Dermis microvascular lymphatic vessel endothelial cell (primary cell): ENCODE data around the gene TRIM31. TPM values are rescaled to one million over a fixed set of nuclear protein-coding genes. Genes with fewer than 3 reads are reported as not detected.
"Not testable (repeated sequence)": the region's sequence is repeated elsewhere in the genome, so short reads cannot be mapped to it uniquely, and the experiment has no call there.

Experiments
- DNase-seq, 2 donors: peaks; one replicate each; pipeline versions ENCODE4 v3.0.0 to v3.0.0-alpha.2; 2010; ENCODE audit warnings: low read depth in 2 of 2
- total RNA-seq: library from RNA; depleted of rRNA; stranded (reverse); fragments of >200 nt; gene quantifications from 2 replicates; pipeline ENCODE4 v1.2.1, GENCODE V29; 2014

TRIM31 gene
- total RNA-seq, 1 donor from 2014 or later, result not detected

GRCh38 chr6:30149858-30150550 lies 37.1 kb upstream of the TRIM31 start:
- no peak for DNase-seq

DNA sequence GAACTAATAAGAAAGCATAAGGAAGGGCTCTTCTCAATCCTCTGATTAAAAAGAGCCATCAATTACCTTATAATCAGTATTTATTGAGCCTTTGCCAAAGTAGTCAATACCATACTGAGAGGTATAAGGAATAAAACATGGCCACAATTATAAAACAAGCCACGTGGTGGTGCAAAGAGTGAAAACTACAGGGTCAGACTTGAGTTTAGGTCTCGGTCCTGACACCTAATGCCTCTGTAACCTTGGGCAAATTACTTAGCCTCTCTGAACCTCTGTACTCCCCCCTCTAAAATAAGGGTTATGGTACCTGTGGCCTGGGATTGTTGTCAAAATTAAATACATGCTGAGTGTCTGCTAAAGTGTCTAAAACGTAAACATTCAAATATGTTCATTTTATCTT lies 36.3 kb upstream of the TRIM31 start:
- DNase-seq, result no peak

DNA sequence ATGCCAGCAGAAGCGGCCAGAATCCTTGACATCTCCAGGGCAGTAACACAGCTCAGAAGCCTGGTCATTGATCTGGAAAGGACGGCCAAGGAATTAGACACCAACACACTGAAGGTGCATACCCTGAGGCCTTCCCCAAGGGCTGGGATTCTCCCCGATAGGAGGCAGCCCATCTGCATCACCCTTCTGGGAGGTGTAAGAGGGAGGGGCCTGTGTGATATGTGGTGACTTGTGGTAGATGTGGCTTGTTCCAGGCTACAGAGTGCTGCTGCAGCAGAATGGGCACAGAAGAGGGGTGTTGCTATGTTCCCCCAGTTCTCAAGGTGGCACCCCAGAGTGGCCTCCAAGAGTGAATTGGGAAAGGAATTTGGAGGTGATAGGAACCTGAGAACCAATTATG lies 34.2 kb upstream of the TRIM31 start:
- DNase-seq, result no peak

GRCh38 chr6:30145818-30146217 lies 32.9 kb upstream of the TRIM31 start:
- DNase-seq, result no peak

DNA sequence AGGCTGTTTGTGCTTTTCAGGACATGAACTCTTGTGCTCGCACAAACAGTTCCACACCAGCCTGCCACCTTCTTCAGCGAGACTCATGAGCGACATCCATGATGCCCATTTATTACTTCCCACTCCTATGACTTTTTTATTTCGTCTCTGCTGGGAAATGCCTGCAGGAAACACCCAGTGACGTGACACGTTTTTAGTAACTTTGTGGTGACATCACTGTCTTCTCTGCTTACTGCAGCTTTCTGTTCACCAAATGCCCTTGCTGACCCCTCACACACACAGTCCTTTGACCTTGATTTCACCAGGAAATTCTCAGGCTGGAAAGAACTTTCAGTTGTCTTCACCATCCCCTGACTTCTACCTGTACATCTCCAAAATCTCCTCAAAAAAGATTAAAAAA lies 31.9 kb upstream of the TRIM31 start:
- no peak for DNase-seq

GRCh38 chr6:30143780-30144179 lies 30.9 kb upstream of the TRIM31 start:
- DNase-seq, result no peak

DNA sequence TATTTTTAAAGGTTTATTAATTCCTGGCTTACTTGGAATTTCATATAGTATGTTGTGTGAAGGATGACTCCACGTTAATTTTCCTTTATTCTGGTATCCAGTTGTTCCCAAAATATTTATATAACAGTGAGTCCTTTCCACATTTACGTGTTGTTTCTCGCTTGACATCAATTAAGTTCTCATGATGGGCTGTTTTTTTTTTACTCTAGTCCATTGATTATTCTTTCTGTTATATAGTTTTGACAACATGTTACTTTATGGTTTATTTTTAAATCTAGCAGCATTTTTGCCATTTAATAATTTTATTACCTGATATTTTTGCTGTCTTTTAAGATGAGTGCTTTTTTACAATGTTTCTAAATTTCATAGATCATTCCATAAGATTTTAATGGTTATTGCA lies 29.8 kb upstream of the TRIM31 start:
- no peak for DNase-seq

DNA sequence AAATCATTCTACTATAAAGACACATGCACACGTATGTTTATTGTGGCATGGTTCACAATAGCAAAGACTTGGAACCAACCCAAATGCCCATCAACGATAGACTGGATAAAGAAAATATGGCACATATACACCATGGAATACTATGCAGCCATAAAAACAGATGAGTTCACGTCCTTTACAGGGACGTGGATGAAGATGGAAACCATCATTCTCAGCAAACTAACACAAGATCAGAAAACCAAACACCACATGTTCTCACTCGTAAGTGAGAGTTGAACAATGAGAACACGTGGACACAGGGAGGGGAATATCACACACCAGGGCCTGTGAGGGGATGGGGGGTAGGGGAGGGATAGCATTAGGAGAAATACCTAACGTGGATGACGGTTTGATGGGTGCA lies 27.4 kb upstream of the TRIM31 start:
- DNase-seq, result not testable (repeated sequence)

DNA sequence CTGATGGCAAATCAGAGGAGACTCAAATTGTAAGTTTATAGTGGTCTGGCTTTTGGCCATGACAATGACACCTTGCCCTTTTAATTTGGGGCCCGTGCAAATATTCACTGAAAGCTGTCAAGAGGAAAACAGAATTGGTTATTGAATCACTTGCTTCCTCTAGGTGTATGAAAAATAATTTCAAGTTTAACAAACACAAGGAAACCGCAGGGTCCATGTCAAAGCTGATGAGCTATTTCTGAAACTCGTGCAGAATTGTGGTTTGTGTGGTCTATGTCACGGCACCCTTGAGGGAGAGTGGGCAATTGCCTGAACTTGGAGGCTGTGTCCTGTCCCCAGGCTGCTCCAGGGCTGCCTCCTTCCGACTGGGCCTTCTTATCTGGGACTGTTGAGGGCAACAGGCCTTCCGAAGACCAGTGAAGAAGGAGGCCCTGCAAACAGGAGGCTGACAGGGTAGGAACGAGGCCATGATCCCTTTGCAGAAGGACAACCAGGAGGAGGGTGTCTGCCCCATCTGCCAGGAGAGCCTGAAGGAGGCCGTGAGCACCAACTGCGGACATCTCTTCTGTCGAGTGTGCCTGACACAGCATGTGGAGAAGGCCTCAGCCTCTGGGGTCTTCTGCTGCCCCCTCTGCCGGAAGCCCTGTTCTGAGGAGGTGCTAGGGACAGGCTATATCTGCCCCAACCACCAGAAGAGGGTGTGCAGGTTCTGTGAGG lies 23.8 kb upstream of the TRIM31 start:
- no peak for DNase-seq

- no peak for DNase-seq
Observed at GRCh38 chr6:30135757-30136156, 22.9 kb upstream of the TRIM31 start, which contains the start of gene TRIM40. Gene TRIM40 (plus strand): TSS chr6:30136140. CDS start chr6:30137037, 897 bp downstream.

- no peak for DNase-seq
Observed at GRCh38 chr6:30135147-30135546, 22.3 kb upstream of the TRIM31 start.

DNA sequence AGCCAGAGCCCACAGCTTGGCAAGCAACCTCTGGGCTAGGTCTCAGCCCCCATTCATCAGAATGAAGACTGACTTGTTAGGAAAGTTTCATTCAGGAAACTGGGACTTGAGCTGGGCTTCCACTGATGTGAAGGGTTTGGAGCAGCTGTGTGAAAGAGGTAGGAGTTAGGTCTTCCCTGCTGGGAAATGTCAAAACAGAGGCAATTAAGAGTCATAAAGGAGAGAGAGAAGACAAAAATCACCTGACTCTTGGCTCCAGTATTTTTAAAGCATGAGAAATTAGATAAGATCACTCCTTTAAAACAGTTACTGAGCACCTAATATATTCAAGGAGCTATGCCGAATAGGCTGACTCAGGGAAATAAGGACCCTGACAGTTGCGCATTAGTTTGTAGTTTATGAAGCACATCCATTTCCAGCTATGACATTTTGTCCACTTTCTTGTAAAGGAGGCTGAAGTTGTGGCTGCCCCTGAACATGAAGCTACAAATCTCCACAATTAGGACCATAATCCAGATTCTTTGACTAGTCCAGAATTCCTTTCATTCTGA lies 19.1 kb upstream of the TRIM31 start:
- no peak for DNase-seq

- DNase-seq, result peak; percentile 52 to 85
Observed at GRCh38 chr6:30130887-30131862, 18.3 kb upstream of the TRIM31 start.

DNA sequence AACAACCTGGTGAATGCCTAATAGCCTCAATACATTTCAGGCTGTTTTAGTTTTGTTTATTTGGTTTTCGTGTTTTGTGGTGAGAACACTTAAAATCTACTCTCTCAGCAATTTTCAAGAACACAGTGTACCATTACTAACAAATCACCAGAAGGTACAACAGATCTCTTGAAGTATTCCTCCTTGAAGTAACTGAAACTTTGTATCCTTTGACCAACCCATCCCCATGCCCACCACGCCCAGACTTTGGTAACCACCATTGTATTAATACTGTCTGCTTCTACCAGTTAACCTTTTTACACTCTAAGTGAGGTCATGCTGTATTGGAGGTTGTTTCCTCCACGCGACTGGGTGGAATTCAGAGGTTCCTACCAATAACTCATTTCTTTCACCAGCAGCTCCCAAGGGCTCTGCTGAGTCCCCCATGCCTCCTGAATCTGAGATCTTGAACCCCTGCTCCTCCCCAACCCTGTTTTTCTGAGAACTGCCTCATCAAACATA lies 17.3 kb upstream of the TRIM31 start:
- no peak for DNase-seq

- DNase-seq, result no peak
Observed at GRCh38 chr6:30129265-30130178, 16.6 kb upstream of the TRIM31 start.

DNA sequence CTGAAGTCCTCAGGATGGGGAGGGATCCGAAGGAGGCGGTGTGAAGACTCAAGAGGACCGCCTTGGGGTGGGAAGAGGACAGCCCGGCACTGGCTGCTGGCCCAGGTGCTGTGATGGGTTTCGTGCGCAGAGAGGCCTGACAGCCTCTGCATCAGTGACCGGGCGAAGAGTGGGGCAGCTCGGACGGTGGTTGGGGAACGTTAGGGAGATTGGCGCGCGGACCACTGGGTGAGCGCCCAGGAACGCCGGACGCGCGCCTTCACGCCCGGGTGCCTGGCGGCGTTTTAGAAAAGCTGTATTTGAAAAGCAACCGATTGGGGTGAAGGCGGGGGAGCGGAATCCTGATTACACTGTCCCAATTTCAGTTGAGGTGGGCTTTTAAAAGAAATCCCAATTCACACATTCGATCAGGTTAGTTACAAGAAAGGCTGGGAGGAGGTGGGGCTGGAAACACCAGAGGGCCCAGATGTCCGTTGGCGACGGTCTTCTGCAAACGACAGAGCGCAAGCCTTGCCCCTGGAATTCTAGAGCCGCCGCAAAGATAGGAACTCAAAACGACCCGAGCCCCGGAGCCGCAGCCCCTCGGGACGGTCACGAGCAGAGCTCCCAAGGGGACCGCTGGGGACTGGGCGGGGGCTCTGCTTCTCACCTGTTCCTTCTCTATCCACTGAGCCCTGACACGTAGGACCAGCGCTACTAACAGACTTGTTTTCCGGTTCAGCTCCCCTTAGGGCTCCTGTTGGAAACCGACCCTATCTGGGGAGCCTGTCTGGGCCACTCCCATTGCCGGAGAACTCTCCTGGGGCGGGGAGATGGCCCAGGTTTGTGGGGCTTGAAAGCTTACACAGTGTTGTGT lies 14.6 kb upstream of the TRIM31 start:
- DNase-seq, result no peak

DNA sequence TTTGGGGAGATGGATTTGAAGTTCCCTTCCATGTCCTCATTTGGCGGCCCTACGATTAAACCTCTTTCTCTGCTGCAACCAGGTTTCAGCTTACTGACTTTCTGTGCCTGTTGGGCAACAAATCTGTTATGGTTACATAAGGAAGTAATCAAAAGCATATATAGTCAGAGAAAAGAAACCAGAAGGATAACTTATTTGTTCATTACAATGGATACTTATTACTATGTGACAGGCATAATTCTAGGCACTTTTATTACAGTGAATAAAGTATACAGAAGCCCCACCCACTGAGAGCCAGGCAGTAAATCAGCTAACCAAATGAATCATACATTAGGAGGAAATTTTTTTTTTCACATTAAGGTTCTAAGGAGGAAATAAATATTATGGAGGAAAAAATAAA lies 9.6 kb upstream of the TRIM31 start:
- DNase-seq, result no peak

DNA sequence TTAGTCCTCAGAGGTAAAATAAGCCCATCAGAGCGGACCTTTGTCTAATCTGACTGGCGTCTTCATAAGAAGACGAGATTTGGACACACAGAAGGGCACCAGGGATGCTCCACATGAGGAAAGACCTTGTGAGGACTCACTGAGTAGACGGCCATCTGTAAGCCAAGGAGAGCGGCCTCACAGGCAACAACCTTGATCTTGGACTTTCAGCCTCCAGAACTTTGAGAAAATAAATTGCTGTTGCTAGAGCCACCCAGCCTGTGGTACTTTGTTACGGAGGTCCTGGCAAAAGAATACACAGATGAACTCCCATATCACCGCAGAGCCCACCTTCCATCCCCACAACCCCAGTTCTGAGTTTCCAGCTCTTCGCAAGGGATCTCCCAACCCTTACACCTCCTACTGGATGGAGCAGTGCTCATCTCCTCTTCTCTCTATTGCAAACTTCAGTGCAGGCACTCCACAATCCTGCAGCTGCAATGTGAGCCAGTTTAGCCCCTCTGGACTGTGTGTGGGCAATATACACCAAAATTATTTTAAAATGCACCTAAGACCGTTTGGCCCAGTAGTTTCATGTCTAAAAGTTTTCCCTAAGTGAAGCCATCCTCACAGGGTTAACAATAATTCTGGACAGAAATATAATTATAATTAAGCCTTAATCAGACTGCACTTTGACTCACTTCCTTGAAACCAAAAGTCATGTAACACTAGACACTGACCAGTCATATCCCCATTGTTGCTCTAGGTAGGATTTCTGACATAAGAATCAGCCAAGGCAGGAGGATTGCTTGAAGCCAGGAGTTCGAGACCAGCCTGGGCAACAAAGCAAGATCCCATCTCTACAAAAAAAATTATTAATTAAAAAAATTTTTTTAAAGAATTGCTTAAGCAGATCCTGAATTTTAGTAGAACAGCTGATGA lies 8.8 kb upstream of the TRIM31 start:
- no peak for DNase-seq
